GM13976 (cell line): ENCODE results near the gene ALG8.

Source experiments
- DNase-seq: peaks from one replicate; pipeline ENCODE4 v3.0.0; 2012; ENCODE audit warnings: low spot score
- in situ Hi-C: fragments of 300-500 bp; cut with MboI; formaldehyde crosslinking; loops from one replicate; pipeline ENCODE4 v1.12.0; 2022; ENCODE audit warnings: low sequenced_read_pairs, mixed read lengths, inconsistent platforms; ENCODE audit not compliant: unreplicated experiment
- TF ChIP-seq, protein P1 (sequence below): IDR thresholded peaks from 2 replicates; pipeline ENCODE4 v1.5.1; 2012; ENCODE audit warnings: borderline replicate concordance, mild to moderate bottlenecking; ENCODE audit not compliant: insufficient read depth; ENCODE audit errors: extremely low read depth, missing control alignments, control extremely low read depth

ALG8 gene

DNA sequence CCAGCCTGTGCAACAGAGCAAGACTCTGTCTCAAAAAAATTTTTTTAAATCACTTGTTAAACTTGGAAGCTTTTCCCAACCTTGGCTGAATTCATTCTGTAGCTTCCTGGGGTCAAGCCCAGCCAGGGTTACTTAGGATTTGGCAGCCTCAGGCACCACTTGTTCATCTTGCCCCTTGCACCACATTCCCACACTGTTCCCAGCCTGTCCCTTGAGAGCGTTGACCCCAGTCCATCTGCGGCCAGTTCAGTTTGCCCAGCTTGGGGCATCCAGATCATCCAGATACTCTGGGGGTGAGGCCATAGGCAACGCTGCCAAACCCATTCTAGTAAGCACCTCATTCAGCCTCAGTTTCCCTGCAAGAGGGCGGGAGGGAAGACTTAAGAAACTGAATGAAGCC, 84.5 kb downstream of the ALG8 start:
- in situ Hi-C loops, result no loop called here
- DNase-seq, result no peak
- TF ChIP-seq, protein P1, sequence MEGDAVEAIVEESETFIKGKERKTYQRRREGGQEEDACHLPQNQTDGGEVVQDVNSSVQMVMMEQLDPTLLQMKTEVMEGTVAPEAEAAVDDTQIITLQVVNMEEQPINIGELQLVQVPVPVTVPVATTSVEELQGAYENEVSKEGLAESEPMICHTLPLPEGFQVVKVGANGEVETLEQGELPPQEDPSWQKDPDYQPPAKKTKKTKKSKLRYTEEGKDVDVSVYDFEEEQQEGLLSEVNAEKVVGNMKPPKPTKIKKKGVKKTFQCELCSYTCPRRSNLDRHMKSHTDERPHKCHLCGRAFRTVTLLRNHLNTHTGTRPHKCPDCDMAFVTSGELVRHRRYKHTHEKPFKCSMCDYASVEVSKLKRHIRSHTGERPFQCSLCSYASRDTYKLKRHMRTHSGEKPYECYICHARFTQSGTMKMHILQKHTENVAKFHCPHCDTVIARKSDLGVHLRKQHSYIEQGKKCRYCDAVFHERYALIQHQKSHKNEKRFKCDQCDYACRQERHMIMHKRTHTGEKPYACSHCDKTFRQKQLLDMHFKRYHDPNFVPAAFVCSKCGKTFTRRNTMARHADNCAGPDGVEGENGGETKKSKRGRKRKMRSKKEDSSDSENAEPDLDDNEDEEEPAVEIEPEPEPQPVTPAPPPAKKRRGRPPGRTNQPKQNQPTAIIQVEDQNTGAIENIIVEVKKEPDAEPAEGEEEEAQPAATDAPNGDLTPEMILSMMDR, result no peak

DNA sequence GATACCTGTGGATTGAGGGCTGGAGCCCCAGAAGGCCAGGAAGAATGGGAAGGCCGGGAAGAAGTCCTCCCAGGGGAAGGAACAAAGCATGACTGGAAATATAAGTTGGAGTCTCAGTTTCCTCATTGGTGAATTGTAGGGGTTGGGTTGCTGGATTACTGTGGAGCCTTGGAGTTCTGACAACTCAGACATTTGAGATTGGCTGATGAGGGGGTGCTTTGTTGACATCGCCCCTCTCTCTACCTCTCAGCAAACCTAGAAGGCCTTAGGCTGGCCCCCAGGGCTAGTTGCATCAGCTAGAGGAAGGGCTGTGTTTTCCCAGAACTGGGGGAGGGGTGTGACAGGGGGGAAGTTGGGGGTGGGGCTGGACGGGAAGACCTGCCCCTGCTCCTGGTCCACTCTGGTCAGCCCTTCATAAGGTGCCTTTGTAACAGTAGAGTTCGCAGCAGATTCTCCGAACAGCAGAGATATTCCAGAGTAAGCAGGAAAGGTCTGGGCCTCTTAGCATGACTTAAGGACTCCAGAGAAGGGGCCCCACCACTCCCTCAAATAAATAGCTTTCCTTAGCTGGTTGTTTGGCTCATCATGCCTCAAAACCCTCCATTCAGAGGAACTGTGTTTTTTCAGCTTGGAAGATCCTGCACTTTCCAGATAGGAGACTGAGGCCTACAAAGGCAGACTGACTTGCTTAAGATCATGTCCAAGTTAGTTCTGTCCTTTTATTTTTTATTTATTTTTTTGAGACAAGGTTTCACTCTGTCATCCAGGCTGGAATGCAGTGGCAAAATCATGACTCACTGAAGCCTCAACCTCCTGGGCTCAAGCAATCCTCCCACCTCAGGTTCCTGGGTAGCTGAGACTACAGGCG, 88.2 kb downstream of the ALG8 start:
- DNase-seq, result no peak
- TF ChIP-seq, protein P1, result no peak
- in situ Hi-C loops, result no loop called here
